GM15510 (cell line): ENCODE measurements around the gene TUBA3C.

Experiments
- POLR2A ChIP-seq: IDR thresholded peaks from 3 replicates; pipeline ENCODE4 v1.6.1; 2011; ENCODE audit warnings: borderline replicate concordance; ENCODE audit not compliant: insufficient read length; ENCODE audit errors: extremely low read depth

Gene TUBA3C

GRCh38 chr13:19181621-19182485, at the start of gene TUBA3C:
TSS of gene TUBA3C (minus strand) at chr13:19181824. CDS start at chr13:19181747, 77 bp downstream.
- TF ChIP-seq POLR2A = no peak

GRCh38 chr13:19185865-19186645, 4.4 kb upstream of the TUBA3C start:
- TF ChIP-seq POLR2A = no peak

DNA sequence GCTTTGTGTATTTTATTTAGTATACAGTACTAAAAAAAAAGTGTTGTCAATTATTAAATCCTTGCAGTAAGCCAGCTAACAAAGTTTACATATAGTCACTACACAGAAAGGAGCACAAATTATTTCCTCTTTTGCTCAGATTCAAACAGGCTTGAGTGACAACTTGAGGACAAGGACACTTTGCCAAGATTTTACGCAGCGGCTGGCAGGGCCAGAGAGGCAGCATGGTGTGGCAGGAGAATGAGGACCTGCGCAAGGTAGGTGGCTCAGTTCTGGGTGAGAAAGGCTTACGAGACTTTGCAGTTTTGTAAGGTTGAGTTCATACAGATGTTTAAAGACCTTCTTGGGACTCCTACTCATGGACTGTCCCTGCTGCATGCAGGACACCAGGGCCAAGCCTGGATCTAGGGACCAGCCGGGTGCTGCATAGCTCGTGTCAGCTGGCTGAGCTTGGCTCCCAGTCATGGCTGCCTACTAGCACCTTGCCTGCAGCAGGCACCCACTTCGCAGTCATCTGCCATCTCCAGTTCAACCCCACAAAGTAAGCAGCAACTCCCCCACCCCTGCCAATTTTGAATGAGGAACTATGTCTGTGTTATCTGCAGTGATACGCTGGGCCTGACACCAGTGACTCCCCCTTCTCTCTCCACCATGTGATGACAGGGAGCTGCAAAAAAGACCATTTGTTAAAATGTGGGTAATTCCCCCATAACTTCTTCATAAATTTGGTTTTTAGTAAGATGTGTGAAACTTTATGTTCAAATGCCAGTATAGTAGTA, 3.7 kb upstream of the TUBA3C start:
- TF ChIP-seq POLR2A = no peak

DNA sequence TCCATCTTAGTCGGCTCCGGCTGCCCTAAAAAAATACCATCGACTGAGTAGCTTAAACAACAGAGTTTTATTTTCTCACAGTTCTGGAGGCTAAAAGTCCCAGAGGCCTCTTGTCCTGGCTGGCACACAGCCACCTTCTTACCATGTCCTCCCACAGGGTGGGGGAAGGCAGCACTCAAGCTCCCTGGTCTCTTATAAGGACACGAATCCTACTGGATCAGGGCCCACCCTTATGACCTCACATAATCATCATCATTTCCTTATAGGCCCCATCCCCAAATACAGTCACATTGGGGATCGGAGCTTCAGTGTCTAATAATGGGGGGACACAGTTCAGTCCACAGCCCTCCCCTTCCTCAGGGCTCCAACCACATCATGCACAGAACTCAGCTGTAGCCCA, 2.6 kb upstream of the TUBA3C start:
- no peak for TF ChIP-seq POLR2A

DNA sequence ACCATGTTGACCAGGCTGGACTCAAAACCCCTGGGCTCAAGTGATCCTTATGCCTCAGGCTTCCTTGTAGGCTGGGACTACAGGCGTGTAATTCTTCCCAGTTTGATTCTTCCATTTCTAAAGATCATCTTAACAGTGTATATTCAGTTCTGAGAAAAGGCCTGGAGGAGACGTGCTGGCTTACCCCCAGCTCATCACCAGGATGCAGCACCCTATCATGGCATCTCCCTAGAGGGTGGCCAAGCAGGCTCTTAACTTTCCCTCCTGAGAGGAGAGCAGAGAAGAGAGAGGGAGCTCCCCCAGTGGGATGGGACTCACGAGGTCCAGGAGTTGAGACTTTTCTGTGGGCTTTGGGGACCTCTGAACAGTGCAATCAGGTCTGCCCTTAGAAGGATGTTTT, 2.1 kb upstream of the TUBA3C start:
- no peak for TF ChIP-seq POLR2A

DNA sequence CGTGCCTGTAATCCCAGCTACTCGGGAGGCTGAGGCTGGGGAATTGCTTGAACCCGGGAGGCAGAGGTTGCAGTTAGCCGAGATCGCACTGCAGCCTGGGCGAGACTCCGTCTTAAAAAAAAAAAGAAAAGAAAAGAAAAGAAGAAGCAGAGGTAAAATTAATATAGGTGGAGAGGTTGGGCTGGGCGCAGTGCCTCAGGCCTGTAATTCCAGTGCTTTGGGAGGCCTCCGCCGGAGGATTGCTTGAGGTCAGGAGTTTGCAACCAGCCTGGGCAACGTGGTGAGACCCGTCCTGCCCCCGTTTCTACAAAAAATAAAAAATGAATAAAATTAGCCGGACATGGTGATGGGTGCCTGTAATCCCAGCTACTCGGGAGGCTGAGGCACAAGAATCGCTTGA, 912 bp upstream of the TUBA3C start:
- no peak for TF ChIP-seq POLR2A

- no peak for TF ChIP-seq POLR2A
Observed at GRCh38 chr13:19181021-19181620, 503 bp downstream of the TUBA3C start.

- TF ChIP-seq POLR2A = no peak
Observed at GRCh38 chr13:19179916-19180315, 1.7 kb downstream of the TUBA3C start.

DNA sequence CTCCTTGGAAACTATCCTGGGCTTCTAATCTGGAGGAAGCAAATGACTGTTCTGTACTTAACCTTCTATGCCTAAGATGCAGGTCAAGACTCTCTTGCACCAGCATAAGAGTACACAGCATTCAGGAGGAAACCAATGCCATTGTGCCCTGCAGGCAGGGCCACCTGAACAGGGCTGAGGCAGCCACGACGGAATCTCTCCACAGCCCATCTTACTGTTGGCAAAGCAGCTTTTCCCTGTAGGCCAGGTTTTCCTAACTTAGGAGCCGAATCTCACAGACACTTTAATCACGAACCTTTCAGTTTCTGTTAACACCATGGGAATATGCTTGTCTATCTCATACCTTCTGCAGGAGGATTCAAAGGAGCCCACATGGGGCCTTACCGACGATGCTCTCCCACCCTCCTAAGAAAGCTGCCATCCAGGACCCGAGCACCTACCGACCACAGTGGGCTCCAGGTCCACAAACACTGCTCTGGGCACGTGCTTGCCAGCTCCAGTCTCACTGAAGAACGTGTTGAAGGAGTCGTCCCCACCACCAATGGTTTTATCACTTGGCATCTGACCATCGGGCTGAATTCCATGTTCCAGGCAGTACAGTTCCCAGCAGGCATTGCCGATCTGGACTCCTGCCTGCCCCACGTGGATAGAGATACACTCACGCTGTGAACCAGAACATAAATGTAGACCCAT, 2.6 kb downstream of the TUBA3C start:
- no peak for TF ChIP-seq POLR2A

- TF ChIP-seq POLR2A = no peak
Observed at GRCh38 chr13:19173752-19174151, 7.9 kb downstream of the TUBA3C start.

DNA sequence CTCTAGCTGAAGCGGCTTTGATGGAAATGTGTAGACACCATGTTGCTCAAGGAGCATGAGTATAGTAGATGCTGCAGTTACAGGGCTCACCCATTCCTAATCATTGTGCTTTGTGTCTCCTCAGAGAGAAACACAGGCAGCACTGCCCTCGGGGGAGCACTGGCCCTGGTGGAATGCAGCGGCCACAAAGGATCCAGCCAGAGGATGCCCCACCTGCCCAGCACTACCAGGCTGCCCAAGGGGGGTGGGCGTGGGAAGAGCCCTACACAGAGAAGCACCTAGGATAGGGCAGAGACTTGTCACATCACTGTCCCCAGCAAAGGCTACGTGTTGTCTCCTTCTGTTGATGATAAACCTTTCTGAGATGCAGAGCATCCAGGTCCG, 9.0 kb downstream of the TUBA3C start:
- TF ChIP-seq POLR2A = no peak

- TF ChIP-seq POLR2A = no peak
Observed at GRCh38 chr13:19172007-19172646, 9.5 kb downstream of the TUBA3C start.

GRCh38 chr13:19171563-19171962, 10.1 kb downstream of the TUBA3C start:
- TF ChIP-seq POLR2A = no peak

- no peak for TF ChIP-seq POLR2A
Observed at GRCh38 chr13:19169991-19170390, 11.6 kb downstream of the TUBA3C start.

- TF ChIP-seq POLR2A = no peak
Observed at GRCh38 chr13:19169496-19169895, 12.1 kb downstream of the TUBA3C start.

DNA sequence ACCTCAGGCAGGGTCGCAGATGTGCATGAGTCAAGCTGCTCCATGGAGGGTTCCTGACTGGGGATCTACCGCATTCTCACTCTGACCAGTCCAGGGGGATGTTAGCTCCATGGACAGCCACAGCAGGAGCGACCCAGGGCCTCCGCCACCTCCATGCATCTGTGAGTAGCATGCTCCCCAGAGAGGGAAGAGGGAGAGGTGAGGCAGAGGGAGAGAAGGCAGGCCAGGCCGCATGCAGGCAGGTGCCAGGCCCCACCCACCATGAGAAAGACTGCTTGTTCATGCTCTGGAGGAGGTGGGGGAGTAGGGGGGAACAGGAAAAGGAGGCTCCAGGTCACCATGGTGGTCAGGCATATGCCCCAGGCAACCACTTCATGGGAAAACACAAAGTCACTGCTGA, 20.3 kb downstream of the TUBA3C start:
- TF ChIP-seq POLR2A = no peak
